ENCODE measurements around the gene STMN3.
"Not testable (repeated sequence)": the region's sequence is repeated elsewhere in the genome, so short reads cannot be mapped to it uniquely, and the experiment has no call there.

Gene STMN3

GRCh38 chr20:63657260-63657936 lies 4.2 kb upstream of the STMN3 start:
- DNase-seq (ENCODE audit: low read depth, low spot score): no peak

GRCh38 chr20:63656451-63656850 lies 3.2 kb upstream of the STMN3 start:
- no peak for DNase-seq (ENCODE audit: low read depth, low spot score)

GRCh38 chr20:63655249-63655648 lies 2.0 kb upstream of the STMN3 start:
- no peak for DNase-seq (ENCODE audit: low read depth, low spot score)

GRCh38 chr20:63653974-63654668 lies 897 bp upstream of the STMN3 start:
- peak; percentile 27 for DNase-seq (ENCODE audit: low read depth, low spot score)

- DNase-seq (ENCODE audit: low read depth, low spot score): peak; percentile 32
Measured at GRCh38 chr20:63652192-63652980, 838 bp downstream of the STMN3 start.

GRCh38 chr20:63651942-63652191 lies 1.4 kb downstream of the STMN3 start:
- DNase-seq (ENCODE audit: low read depth, low spot score): no peak

- not testable (repeated sequence) for DNase-seq (ENCODE audit: low read depth, low spot score)
Measured at GRCh38 chr20:63650486-63650885, 2.7 kb downstream of the STMN3 start.

GRCh38 chr20:63648895-63649589 lies 4.2 kb downstream of the STMN3 start:
- peak; percentile 43 for DNase-seq (ENCODE audit: low read depth, low spot score)

GRCh38 chr20:63648190-63648589 lies 5.0 kb downstream of the STMN3 start:
- no peak for DNase-seq (ENCODE audit: low read depth, low spot score)

GRCh38 chr20:63645218-63645617 lies 8.0 kb downstream of the STMN3 start:
- DNase-seq (ENCODE audit: low read depth, low spot score): no peak

- DNase-seq (ENCODE audit: low read depth, low spot score): no peak
Measured at GRCh38 chr20:63643946-63644345, 9.3 kb downstream of the STMN3 start.

GRCh38 chr20:63643499-63643898 lies 9.7 kb downstream of the STMN3 start:
- DNase-seq (ENCODE audit: low read depth, low spot score): no peak

- DNase-seq (ENCODE audit: low read depth, low spot score): no peak
Measured at GRCh38 chr20:63642527-63643247, 10.5 kb downstream of the STMN3 start.

- peak; percentile 95 for DNase-seq (ENCODE audit: low read depth, low spot score)
Measured at GRCh38 chr20:63641792-63642523, 11.3 kb downstream of the STMN3 start.

GRCh38 chr20:63641146-63641791 lies 12.0 kb downstream of the STMN3 start:
- DNase-seq (ENCODE audit: low read depth, low spot score): peak; percentile 67

GRCh38 chr20:63640686-63641085 lies 12.5 kb downstream of the STMN3 start:
- DNase-seq (ENCODE audit: low read depth, low spot score): not testable (repeated sequence)

- DNase-seq (ENCODE audit: low read depth, low spot score): no peak
Measured at GRCh38 chr20:63640086-63640485, 13.1 kb downstream of the STMN3 start.

- no peak for DNase-seq (ENCODE audit: low read depth, low spot score)
Measured at GRCh38 chr20:63639093-63639975, 13.9 kb downstream of the STMN3 start.
